ENCODE data around the gene ZMYND10. TPM values are rescaled to one million over a fixed set of nuclear protein-coding genes. Genes with fewer than 3 reads are reported as not detected.

The ZMYND10 gene
- total RNA-seq, 1 donor from 2014 or later = 0.86 TPM

DNA sequence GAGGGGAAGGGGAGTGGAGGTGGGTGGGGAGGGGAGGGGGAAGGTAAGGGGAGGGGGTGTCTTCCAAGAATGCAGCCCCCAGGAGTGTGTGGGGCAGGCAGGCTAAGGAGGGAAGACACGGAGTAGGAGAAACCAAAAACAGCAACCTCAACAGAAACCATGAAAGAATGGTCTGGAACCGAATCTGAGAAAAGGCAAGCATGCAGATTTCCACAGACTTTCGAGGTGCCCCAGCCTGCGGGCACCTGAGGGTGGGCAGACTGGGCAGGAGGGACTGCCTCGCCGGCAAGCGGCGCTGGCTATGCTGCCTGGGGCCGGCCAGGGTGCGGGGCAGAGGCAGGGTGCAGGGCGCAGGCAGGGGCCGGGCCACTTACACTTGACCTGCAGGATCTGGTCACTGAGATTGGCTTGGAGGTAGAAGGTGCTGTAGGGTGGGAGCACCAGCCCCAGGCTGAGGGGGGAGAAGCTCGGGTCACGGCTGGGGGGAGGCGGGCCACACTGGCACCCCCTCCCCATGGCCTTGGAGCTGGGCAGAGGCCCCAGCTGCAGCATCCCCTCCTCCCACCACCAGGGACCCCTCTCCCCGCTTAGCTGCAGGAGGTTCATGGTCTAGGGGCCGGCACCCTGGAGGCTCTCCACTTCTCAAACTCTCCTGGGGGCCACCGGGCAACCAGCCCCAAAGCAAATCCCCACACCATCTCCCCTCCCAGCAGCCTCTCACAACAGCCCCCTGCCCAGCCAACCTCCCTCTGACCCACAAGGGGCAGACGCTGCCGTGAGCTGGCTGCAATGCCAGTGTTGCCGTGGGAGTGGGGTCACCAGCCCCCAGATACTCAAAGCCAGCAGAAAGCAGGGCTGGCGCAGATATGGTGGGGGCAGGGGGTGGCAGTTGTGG is 29.1 kb upstream of the ZMYND10 start:
- TF ChIP-seq, protein P1, sequence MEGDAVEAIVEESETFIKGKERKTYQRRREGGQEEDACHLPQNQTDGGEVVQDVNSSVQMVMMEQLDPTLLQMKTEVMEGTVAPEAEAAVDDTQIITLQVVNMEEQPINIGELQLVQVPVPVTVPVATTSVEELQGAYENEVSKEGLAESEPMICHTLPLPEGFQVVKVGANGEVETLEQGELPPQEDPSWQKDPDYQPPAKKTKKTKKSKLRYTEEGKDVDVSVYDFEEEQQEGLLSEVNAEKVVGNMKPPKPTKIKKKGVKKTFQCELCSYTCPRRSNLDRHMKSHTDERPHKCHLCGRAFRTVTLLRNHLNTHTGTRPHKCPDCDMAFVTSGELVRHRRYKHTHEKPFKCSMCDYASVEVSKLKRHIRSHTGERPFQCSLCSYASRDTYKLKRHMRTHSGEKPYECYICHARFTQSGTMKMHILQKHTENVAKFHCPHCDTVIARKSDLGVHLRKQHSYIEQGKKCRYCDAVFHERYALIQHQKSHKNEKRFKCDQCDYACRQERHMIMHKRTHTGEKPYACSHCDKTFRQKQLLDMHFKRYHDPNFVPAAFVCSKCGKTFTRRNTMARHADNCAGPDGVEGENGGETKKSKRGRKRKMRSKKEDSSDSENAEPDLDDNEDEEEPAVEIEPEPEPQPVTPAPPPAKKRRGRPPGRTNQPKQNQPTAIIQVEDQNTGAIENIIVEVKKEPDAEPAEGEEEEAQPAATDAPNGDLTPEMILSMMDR (IDR thresholded peaks at IDR 0.05; ENCODE audit: unreplicated experiment) = no peak
- no peak overlapping the region for H3K27ac Mint-ChIP-seq
- peaks cover 2% of the 10 kb centered on the region for H3K27me3 Mint-ChIP-seq
- H3K4me1 Mint-ChIP-seq (ENCODE audit: low read depth) = peaks cover 2% of the 10 kb centered on the region
- no peak for DNase-seq (ENCODE audit: low spot score, unreplicated experiment)
- no peak overlapping the region for H3K4me3 Mint-ChIP-seq (ENCODE audit: low read depth)
- no peaks in the 10 kb centered on the region for H3K9me3 Mint-ChIP-seq (ENCODE audit: low read depth)
- no peaks in the 10 kb centered on the region for H3K36me3 Mint-ChIP-seq (ENCODE audit: insufficient read depth)

DNA sequence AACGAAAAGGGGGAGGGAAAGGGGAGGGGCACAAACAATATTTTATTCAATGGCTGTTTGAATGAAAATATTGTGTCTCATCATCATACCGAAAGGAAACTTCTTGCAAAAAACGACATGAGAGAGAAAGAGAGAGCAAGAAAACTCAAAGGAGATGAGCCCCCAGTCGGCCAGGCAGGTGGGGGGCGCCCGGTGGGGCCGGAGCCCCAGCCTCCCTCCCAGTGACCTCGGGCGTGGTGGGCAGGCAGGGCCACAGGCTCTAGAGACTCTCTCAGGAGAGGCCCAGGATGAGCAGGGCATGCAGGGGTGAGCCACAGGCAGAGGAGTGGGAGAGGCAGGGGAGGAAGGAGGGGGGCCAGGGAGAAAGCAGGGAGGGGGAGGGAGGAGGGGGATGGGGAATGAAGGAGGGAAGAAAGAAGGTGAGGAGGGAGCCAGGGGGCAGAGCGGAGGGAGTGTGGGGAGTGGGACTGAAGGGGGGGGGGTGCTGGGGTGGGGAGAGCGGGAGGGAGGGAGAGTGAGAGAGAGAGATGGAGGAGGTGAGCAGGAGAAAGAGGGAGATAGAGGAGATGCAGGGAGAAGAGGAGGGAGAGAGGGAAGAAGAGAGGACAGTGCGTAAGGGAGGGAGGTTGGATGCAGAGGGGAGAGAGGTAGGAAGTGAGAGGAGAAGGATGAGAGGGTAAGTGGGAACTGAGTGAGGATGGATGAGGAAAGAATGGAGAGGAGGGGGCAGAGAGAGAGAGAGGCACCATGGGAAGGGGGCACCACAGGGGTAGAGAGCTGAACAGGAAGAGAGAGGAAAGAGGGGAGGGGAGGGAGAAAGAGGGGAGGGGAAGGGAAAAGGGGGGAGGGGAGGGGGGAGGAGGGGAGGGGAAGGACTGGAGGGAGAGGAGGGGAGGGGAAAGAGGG is 27.9 kb upstream of the ZMYND10 start:
- DNase-seq (ENCODE audit: low spot score, unreplicated experiment) = no peak
- Mint-ChIP-seq H3K4me3 (ENCODE audit: low read depth) (no peak overlapping the region), H3K4me1 (ENCODE audit: low read depth) (peaks cover 2% of the 10 kb centered on the region), H3K27ac (no peak overlapping the region), H3K36me3 (ENCODE audit: insufficient read depth) (no peaks in the 10 kb centered on the region), H3K27me3 (peaks cover 6% of the 10 kb centered on the region), H3K9me3 (ENCODE audit: low read depth) (no peaks in the 10 kb centered on the region)
- TF ChIP-seq, protein P1 (IDR thresholded peaks at IDR 0.05; ENCODE audit: unreplicated experiment) = no peak

DNA sequence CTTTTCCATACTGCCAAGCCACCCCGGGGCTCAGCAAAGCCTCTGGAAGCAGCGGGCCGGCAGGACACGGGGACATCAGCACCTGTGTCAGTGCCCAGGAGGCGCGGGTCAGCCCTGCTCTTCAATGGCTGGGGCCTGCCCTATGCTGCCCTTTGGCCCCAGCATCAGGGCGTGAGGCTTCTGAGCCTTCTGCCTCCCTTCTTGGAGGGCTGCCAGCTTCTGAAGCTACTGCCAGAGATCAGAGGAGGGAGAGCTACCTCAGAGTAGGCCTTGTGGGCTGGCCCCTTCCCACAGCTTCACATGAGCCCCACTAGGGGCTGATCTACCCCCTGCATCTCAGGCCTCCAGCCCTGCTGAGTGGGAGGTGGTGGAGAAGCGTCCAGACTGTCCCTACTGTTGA is 26.8 kb upstream of the ZMYND10 start:
- H3K4me3 Mint-ChIP-seq (ENCODE audit: low read depth) = no peak overlapping the region
- peaks cover 2% of the 10 kb centered on the region for H3K4me1 Mint-ChIP-seq (ENCODE audit: low read depth)
- H3K9me3 Mint-ChIP-seq (ENCODE audit: low read depth) = no peaks in the 10 kb centered on the region
- TF ChIP-seq, protein P1 (IDR thresholded peaks at IDR 0.05; ENCODE audit: unreplicated experiment) = no peak
- no peaks in the 10 kb centered on the region for H3K36me3 Mint-ChIP-seq (ENCODE audit: insufficient read depth)
- peaks cover 6% of the 10 kb centered on the region for H3K27me3 Mint-ChIP-seq
- DNase-seq (ENCODE audit: low spot score, unreplicated experiment) = no peak
- no peak overlapping the region for H3K27ac Mint-ChIP-seq

DNA sequence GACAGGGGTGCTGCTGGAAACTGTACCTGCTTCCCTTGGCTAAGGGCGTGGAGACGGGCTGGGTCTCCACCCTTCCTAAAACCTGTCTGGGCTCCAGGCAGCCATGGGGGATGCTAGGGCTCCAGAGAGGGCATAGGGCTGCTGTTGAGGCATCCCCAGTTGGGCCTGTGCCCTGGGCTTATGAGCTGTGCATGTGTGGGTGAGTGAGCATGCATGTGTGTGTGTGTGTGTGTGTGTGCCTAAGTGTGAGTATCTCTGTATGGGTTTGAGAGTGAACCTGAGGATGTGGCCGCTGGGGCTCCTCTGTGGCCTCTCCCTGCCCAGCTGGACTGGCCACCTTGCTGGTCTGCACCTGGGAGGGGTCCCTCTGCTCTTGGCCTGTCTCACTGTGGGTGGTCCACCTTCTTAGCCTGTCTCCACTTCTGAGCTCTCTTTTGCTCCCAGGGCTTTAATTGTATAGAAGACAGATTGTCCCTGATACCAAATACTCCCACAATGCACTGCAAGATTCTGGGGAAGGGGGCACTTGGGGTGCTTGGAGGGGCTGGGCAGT is 25.7 kb upstream of the ZMYND10 start:
- Mint-ChIP-seq H3K27ac (no peak overlapping the region), H3K4me1 (ENCODE audit: low read depth) (peaks cover 2% of the 10 kb centered on the region), H3K9me3 (ENCODE audit: low read depth) (no peaks in the 10 kb centered on the region), H3K27me3 (peaks cover 6% of the 10 kb centered on the region), H3K4me3 (ENCODE audit: low read depth) (no peak overlapping the region), H3K36me3 (ENCODE audit: insufficient read depth) (no peaks in the 10 kb centered on the region)
- TF ChIP-seq, protein P1 (IDR thresholded peaks at IDR 0.05; ENCODE audit: unreplicated experiment) = no peak
- no peak for DNase-seq (ENCODE audit: low spot score, unreplicated experiment)

DNA sequence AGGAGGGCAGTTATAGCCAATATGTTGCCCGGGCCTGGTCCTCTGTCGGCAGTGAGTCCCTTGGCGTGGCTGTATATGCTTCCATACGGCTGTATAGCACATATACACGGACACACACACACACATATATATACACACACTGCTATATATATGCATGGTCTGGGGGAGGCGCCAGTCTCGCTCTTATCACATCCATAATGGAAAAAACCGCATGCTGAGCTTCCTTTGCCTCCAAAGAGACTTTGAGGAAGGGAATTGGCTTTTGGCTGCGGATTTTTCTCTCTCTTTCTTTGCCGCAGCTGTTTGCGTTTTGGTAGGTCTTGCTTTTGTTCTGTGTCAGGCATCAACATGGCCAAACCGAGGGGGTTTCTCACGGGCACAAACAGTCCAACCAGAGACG is 25.1 kb upstream of the ZMYND10 start:
- Mint-ChIP-seq H3K27ac (no peak overlapping the region), H3K9me3 (ENCODE audit: low read depth) (no peaks in the 10 kb centered on the region), H3K4me1 (ENCODE audit: low read depth) (peaks cover 2% of the 10 kb centered on the region), H3K4me3 (ENCODE audit: low read depth) (no peak overlapping the region), H3K27me3 (peaks cover 6% of the 10 kb centered on the region), H3K36me3 (ENCODE audit: insufficient read depth) (no peaks in the 10 kb centered on the region)
- TF ChIP-seq, protein P1 (IDR thresholded peaks at IDR 0.05; ENCODE audit: unreplicated experiment) = no peak
- no peak for DNase-seq (ENCODE audit: low spot score, unreplicated experiment)
